GM03348 (cell line): ENCODE data around the gene KCNK3.
A peak's percentile ranks its signal among the peaks of the same experiment; 100 is the strongest.
"Not testable (repeated sequence)": the region's sequence is repeated elsewhere in the genome, so short reads cannot be mapped to it uniquely, and the experiment has no call there.

Experiments
- DNase-seq: peaks from one replicate; pipeline ENCODE4 v3.0.0; 2012; ENCODE audit warnings: low spot score

Gene KCNK3

DNA sequence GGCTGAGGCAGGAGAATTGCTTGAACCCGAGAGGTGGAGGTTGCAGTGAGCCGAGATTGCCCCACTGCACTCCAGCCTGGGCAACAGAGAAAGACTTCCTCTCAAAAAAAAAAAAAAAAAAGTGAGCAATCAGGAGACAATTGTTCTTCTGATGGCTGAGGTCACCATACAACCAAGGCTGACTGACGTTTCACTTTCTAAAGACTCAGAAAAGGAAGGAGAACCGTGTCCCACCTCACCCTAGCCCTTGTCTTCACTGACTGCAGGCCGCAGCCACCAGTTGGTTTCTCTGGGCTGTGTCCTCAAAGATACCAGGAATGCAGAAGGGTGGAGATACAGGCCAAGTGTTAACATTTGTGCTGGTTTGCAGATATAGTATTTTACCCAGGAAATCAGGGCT lies 63.8 kb downstream of the KCNK3 start:
- no peak for DNase-seq

DNA sequence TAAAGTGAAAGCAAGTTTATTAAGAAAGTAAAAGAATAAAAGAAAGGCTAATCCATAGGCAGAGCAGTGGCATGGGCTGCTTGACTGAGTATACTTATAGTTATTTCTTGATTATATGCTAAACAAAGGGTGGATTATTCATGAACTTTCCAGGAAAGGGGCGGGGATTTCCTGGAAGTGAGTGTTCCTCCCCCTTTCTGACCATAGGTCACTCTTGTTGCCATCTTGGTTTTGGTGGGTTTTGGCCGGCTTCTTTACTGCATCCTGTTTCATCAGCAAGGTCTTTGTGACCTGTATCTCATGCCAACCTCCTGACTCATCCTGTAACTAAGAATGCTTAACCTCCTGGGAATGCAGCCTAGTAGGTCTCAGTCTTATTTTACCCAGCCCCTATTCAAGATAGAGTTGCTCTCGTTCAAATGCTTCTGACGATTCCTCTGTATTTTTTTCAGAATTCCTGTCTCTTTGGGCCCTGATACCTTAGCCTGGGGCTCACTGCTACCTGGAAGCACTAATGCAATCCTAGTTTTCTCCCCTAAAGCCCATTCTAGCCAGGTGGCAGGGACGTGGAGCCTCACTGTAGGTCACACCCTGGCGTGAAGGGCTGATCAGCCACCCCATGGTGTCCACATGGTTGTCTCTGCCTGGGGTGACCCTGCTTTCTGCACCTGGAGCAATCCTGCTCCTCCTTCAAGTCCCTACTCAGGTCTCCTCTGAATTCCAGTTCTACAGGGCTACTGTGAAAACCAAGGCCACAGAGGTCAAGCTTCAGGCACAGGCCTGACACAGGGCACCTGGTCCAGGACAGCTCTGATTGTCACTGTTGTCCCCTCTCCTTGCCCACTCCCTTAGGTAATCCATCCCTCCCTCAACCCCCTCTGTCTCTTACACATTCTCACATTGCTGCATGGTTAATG lies 65.6 kb downstream of the KCNK3 start:
- peak; percentile 75 for DNase-seq

DNA sequence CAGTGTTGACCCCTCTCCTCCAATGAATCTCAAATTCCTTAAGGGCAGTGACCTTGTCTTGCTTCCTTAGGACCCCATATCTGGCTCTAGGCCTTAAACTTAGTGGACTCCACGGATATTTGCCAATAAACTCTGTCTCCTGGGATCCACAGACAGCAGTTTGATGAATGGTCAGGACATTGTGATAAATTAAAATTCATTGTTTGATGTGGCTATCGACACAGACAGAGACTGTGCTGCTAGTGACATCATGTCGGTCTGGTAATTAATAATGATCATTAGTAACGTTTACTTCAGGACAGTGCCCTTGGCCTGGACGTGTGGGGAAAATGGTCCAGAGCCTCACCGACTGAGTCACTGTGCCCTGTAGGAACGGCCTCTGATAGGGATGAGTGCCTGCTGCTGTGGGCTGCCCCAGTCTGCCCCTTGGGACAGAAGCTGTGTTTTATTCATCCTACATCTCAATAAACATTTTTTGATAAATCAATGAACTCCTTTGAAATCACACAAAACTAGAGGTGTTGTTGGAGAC lies 66.3 kb downstream of the KCNK3 start:
- DNase-seq = no peak

DNA sequence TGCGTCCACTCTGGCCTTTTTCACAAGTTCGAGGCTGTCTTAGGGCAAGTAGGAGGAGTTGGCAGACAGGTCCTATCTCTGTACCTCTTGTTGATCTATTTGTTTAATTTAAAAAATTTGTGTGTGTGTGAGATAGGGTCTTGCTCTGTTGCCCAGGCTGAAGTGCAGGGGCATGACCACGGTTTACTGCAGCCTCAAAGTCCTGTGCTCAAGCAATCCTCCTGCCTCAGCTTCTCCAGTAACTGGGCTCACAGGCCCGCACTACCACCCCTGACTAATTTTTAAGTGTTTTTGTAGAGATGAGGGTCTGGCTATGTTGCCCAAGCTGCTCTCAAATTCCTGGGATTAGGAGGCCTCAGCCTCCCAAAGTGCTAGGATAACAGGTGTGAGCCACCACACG lies 67.3 kb downstream of the KCNK3 start:
- DNase-seq = no peak

DNA sequence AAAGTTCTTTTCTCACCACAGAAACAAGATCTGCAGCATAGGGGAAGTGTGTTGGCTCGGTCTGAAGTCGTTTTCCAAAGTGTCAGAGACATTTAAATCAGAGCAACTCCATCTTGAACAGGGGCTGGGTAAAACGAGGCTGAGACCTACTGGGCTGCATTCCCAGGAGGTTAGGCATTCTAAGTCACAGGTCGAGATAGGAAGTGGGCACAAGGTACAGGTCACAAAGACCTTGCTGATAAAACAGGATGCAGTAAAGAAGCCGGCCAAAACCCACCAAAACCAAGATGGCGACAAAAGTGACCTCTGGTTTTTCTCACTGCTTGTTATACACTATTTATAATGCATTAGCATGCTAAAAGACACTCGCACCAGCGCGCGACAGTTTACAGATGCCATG lies 68.5 kb downstream of the KCNK3 start:
- DNase-seq = not testable (repeated sequence)

DNA sequence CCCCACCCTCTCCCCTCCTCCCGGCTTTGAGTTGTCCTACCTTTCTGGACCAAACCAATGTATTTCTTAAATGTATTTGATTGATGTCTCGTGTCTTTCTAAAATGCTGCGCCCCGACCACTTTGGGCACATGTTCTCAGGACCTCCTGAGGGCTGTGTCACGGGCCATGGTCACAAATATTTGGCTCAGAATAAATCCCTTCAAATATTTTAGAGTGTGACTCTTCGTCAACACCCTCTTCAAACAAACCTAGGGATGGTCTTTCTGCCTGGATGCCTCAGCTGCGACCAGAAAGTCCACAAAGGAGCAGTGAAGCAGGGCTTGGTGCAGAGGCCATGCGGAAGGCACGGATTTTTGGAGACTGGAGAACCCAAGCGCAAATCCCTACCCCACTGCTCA lies 70.5 kb downstream of the KCNK3 start:
- DNase-seq = no peak

DNA sequence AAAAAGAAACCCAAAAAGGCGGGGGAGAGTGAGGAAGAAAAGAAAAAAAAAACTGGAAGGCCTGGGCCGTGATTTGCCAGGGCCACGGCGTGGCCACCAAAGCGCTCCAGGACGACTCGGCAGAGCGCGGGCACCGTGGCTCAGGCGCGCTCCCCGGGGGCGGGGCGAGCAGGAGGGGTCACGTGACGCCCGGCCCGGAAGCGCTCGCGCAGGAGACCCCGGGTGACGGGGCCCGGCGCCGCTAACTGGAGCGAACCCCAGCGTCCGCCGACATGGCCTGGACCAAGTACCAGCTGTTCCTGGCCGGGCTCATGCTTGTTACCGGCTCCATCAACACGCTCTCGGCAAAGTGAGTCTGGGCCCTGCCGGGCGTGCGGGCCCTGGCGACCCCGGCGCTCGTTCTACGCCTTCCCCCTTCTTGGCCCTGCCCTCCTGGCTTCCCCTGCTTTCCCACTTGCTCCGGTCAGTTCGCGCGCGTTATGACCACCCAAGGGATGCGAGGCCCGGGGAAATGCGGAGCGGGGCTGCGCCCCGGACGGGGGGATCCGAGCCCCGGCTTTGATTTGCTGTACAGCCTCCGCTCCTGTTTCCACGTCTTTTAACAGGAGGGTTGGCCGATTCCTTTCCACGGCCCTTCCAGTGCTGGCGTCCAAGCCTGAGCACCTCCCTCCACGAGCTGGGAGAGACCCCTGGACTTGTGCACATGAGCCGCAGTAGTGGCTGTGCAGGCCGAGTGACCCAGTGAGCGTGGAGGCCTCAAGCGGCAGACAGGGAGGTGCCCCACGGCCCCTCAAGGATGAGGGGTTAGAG lies 71.8 kb downstream of the KCNK3 start, which contains the start of gene SLC35F6:
Gene SLC35F6, plus strand, starts transcription at position 207 of the 810 bp plus-strand sequence. Its CDS starts 66 bp downstream, at position 273.
- DNase-seq = peak; percentile 96

DNA sequence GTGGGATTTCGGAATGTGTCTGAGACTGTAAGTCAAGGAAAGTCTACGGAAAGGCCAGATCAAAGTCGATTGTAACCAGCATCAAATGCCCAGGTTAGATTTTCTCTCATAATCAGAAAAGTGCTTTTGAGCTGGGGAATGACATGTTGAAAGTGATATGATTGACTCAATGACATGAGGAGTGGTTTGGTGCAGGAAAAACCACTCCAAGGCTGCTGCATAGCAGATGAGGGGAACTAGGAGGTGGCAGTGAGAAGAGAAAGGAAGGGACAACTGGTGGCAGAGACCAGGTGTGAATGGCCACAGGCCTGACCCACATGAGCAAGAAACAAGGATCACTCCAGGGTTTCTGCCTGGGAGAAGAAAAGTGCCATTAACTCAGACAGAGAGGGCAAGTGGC lies 72.4 kb downstream of the KCNK3 start:
- no peak for DNase-seq

DNA sequence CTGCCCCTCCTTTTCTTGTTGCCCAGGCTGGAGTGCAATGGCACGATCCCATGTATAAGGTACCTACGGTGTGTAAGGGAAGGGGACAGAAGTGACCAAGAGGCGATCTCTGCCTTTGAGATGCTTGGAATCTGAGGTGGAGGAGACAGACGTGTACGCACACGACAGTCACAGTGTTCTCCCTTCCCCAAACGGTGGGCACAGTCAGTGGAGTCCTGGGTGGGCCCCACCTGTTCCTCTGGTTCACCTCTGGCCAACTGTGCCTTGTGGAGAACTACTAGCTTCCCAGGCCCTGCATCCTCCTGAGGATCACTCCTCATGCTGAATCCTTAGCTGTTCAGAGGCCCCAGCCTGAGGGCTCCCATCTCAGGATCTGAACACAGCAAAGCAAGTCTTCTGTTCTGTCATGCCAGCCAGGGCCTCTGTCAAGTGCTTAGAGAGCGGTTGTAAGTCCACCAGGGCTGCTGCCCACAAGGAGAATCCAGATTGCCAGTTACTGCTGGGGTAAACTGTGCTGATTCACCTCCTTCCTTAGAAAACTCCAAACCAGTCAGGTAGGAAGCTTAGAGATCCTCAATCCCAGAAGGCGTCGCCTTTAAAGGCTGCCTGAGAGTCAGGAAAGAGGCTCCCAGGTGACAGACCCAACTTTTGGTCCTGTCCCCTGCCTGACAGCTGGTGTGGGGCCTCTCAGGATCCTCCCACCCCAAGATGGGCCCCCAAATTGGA lies 73.1 kb downstream of the KCNK3 start:
- DNase-seq = no peak

DNA sequence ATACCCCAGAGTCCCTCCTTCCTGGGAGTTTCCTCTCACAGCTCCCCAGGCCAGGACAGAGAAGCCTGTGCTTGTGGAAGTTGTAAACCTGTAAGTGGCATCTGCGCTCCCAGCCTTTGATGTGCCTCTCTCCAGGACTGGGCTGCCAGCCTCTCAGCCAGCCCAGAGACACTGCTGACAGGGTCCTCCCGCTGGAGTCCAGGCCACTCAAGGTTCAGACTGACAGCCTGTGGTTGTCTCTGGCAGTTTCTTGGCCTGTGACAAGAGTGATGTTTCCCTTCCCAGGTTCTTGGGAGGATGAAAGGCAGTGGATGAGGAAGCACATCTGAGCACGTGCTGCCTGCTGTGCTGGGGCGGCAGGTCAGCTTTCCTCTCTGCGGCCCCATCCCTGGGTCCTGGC lies 74.6 kb downstream of the KCNK3 start:
- DNase-seq = no peak

DNA sequence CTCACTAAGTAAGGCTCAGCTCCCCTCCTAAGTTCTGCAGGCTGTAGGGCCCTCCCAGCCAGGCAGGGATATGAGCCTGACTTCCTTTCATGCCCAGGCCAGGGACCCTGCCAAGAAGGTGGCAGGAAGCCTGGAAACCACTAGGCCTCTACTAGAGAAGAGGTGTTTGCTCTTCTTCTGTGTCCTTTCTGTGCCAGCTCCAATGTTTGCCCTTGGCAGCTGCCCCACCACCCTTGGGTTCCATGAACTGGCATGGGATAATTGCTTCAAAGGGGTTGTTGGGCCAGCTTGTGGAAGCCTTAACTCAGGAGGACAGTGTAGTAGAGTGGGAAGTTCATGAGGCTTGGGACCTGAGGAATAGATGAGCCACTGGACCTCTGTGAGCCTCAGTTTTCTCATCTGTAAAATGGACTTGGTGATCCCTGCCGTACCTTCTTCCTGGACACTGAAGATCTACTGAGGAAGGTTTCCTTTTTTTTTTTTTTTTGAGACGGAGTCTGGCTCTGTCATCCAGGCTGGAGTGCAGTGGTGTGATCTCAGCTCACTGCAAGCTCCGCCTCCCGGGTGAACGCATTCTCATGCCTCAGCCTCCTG lies 75.5 kb downstream of the KCNK3 start:
- no peak for DNase-seq

DNA sequence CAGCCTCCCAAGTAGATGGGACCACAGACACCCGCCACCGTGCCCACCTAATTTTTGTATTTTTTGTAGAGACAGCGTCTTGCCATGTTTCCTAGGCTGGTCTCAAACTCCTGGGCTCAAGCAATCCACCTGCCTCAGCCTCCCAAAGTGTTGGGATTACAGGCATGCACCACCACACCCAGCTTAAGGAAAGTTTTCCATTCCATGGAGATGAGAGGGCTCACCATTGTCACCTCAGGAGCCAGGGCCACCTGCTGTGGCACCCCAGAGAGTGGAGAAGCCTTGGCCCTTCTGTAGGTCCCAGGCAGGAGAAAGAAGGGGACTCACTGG lies 76.2 kb downstream of the KCNK3 start:
- no peak for DNase-seq

DNA sequence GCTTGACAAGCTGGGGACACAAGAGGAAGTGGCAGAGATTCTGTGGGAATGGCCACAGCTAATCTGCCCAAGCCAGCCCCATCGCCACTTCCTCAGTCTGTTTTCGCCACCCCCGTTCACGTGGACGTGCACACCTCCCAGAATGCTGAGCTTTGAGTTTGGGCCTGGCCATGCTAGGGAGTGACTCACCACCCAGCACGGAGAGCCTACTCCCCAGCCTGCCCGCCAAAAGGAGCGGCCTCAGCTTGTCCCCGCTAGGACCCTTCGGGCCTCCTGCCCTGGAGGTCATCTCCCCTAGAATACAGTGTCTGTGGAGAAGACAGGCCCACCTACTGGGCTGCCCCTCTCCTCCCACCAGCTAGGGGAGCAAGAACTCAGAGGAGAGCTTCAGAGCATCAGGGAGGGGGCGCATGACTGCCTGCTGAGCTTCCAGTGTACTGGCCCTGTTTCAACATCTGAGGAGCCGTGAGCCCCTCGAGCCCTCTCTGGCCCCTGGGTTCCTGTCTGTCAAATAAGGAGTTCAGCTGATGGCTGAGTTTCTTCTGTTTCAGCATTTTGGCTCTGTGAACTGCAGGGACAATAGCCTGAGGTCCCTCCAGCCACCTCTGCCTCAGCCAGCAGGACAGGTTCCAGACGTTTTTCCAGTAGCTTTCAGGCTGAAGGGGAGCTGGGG lies 76.7 kb downstream of the KCNK3 start:
- peak; percentile 60 for DNase-seq

DNA sequence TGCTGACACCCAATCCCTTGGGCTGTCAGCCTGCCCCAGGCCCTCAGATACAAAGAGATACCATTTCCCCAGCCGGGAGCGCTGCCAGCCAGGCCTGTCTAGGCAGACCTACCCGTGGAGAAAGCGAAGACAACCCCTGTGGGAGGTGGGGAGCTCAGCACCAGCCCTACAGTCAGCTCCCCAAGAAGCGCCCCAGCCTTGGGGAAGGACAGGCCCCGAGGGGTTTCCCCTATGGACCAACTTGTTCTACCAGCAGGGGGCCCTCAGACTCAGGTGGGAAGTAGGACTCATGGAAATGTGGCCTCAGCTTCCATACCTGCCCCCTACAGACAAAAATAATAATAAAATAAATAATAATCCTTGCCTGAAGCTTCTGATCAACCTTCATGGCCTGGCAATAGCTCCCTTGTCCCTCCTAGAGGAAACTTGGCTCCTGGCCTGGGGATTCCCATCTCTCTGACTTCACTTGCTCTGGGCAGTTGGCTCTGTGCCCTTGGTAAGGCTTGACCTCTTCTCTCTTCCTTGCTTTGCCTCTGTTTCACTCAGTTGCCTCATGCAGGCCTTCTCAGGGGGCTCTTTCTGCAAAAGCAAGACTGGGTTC lies 78.6 kb downstream of the KCNK3 start:
- DNase-seq = peak; percentile 57

DNA sequence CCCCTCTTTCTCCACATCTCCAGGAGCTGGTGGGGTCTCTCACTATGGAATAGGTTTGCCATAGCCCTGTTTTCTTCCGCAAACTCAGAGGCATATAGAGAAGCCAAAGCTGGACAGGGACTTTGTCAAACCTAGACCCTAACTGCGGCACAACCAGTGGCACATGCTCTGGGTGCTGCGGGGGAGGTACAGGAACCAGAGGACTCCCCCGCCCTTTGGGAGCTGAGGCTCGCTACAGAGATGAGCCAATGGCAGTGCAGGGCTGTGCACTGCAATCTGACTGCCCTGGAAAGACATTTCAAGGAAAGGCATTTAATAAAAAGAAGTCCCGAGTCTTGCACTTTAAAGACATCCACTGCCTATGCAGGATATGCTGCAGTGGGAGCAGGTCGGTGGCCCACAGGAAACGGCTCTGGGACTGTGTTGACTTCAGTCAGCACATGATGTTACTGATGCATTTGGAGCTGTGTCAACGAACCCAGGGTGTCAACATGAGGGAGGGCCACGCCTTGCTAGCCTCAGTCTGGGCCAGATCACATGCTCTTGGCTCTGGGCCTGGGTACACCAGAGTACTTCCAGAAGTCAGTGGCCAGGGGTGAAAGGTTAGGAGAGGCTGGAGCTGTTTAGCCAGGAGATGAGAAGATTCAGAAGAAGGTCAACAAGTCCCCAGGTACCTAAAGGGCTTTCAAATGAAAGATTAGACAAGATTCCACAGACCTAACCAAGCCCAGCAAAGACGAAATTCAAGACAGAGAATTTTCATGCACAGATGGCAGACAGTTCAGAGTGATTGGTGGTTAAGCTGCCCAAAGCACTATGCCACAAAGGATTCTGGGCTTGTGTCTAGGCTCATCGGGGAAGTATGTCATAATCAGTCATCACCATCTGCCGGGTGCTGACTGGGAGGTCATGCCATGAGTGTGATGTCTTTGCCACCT lies 79.8 kb downstream of the KCNK3 start:
- peak; percentile 67 for DNase-seq

DNA sequence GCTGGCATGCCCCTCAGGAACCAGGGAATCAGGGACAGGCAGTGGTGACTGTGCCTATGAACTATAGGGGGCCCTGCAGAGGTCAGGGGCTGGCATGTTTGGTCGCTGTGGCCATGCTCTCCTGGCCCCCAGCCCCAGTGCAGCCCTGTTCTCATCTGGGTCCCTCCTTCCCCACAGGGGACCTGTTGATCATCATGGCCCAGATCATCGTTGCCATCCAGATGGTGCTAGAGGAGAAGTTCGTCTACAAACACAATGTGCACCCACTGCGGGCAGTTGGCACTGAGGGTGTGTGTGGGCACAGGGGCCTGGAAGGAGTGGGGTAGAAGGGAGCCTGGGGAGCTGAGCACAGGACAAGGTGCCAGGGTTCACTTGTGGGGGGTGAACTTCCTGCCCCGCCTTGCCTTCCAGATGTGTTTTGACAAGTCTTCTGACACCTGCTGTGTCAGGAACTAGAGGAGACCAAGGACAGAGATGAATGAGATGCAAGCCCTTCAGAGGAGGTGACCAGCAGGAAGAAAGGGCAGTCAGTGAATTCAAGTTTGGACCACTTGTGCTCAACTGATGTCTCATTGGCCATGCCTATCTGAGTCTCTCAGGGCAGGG lies 83.8 kb downstream of the KCNK3 start:
- DNase-seq = no peak

DNA sequence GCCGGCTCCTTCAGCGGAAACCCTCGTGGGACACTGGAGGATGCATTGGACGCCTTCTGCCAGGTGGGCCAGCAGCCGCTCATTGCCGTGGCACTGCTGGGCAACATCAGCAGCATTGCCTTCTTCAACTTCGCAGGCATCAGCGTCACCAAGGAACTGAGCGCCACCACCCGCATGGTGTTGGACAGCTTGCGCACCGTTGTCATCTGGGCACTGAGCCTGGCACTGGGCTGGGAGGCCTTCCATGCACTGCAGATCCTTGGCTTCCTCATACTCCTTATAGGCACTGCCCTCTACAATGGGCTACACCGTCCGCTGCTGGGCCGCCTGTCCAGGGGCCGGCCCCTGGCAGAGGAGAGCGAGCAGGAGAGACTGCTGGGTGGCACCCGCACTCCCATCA lies 85.6 kb downstream of the KCNK3 start:
- no peak for DNase-seq

DNA sequence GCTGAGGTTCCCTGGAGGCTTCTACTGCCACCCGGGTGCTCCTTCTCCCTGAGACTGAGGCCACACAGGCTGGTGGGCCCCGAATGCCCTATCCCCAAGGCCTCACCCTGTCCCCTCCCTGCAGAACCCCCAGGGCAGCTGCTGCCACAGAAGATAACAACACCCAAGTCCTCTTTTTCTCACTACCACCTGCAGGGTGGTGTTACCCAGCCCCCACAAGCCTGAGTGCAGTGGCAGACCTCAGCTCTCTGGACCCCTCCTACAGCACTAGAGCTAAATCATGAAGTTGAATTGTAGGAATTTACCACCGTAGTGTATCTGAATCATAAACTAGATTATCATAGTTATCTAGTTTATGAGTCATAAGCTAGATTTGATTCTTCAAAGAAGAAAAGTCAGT lies 86.0 kb downstream of the KCNK3 start:
- DNase-seq = no peak

DNA sequence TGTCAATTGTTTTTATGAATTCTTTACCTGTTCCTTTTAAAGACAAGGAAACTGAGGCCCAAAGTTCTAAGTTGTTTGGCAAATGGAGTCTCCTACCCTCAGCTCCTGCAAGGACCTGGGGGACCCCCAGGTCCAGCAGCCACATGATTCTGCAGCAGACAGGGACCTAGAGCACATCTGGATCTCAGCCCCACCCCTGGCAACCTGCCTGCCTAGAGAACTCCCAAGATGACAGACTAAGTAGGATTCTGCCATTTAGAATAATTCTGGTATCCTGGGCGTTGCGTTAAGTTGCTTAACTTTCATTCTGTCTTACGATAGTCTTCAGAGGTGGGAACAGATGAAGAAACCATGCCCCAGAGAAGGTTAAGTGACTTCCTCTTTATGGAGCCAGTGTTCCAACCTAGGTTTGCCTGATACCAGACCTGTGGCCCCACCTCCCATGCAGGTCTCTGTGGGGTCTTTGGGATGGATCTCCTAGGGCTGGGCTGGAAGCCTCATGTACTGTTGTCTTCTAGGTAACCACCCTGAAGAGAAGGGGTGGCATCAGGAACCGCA lies 87.8 kb downstream of the KCNK3 start:
- no peak for DNase-seq
